Renal cortical epithelial cell (primary cell): ENCODE data around the gene ANKRD34A. TPM values are rescaled to one million over a fixed set of nuclear protein-coding genes. Genes with fewer than 3 reads are reported as not detected.

Source experiments
- total RNA-seq: library from RNA; depleted of rRNA; stranded (reverse); fragments of >200 nt; gene quantifications from 2 replicates; pipeline ENCODE4 v1.2.3, GENCODE V29; 2014

The ANKRD34A gene
- total RNA-seq, 1 donor from 2014 or later, result 0.15 TPM

Other genes starting within 250 kb of the ANKRD34A start
- 0.20 TPM in 1 of 2 replicates, not detected in the other for gene CD160, start 245.1 kb downstream of the ANKRD34A start, total RNA-seq
- 17.7 and 28.7 TPM in 2 replicates for gene RNF115, start 140.5 kb downstream of the ANKRD34A start, total RNA-seq
- gene POLR3C, start 140.4 kb downstream of the ANKRD34A start, total RNA-seq, result 43.1 and 48.8 TPM in 2 replicates
- 5.6 and 9.2 TPM in 2 replicates for gene NUDT17, start 118.9 kb downstream of the ANKRD34A start, total RNA-seq
- 5.9 and 17.0 TPM in 2 replicates for gene PIAS3, start 105.5 kb downstream of the ANKRD34A start, total RNA-seq
- 0.10 TPM in 1 of 2 replicates, not detected in the other for gene ANKRD35, start 78.7 kb downstream of the ANKRD34A start, total RNA-seq
- under 0.01 and 0.65 TPM in 2 replicates for gene ITGA10, start 54.5 kb downstream of the ANKRD34A start, total RNA-seq
- gene PEX11B, start 45.9 kb downstream of the ANKRD34A start, total RNA-seq, result 39.6 and 40.6 TPM in 2 replicates
- 209 and 238 TPM in 2 replicates for gene RBM8A, start 37.1 kb downstream of the ANKRD34A start, total RNA-seq
- gene LIX1L, start 6.6 kb downstream of the ANKRD34A start, total RNA-seq, result 15.8 TPM in 2 replicates
- 8.9 and 12.4 TPM in 2 replicates for gene POLR3GL, start 115 bp upstream of the ANKRD34A start, total RNA-seq
- gene TXNIP, start 32.0 kb upstream of the ANKRD34A start, total RNA-seq, result 294 and 1,145 TPM in 2 replicates
- gene HJV, start 57.2 kb upstream of the ANKRD34A start, total RNA-seq, result not detected in 2 replicates
- gene NBPF10, start 180.2 kb upstream of the ANKRD34A start, total RNA-seq, result 1.0 and 2.2 TPM in 2 replicates